HG02588 (cell line): ENCODE data around the gene JAK1.

Experiments
- ATAC-seq: cut with Tn5 transposase; IDR thresholded peaks from one replicate; pipeline ENCODE4 v1.9.1; 2021; ENCODE audit warnings: mild to moderate bottlenecking, moderate library complexity; ENCODE audit not compliant: unreplicated experiment

The JAK1 gene

GRCh38 chr1:64873576-64873975 lies 92.8 kb downstream of the JAK1 start:
- no peak for ATAC-seq

GRCh38 chr1:64872067-64872466 lies 94.3 kb downstream of the JAK1 start:
- ATAC-seq, result no peak

GRCh38 chr1:64871256-64871655 lies 95.1 kb downstream of the JAK1 start:
- no peak for ATAC-seq

GRCh38 chr1:64867266-64867665 lies 99.1 kb downstream of the JAK1 start:
- ATAC-seq, result no peak

- ATAC-seq, result no peak
Measured at GRCh38 chr1:64866689-64867088, 99.7 kb downstream of the JAK1 start.

- no peak for ATAC-seq
Measured at GRCh38 chr1:64865105-64865757, 101.1 kb downstream of the JAK1 start.

- peak; percentile 100 for ATAC-seq
Measured at GRCh38 chr1:64864018-64864940, 102.1 kb downstream of the JAK1 start.

GRCh38 chr1:64861611-64862010 lies 104.7 kb downstream of the JAK1 start:
- ATAC-seq, result no peak

GRCh38 chr1:64857347-64857746 lies 109.0 kb downstream of the JAK1 start:
- no peak for ATAC-seq

GRCh38 chr1:64856553-64856952 lies 109.8 kb downstream of the JAK1 start:
- ATAC-seq, result no peak

- no peak for ATAC-seq
Measured at GRCh38 chr1:64855557-64855956, 110.8 kb downstream of the JAK1 start.

- ATAC-seq, result no peak
Measured at GRCh38 chr1:64854674-64855073, 111.7 kb downstream of the JAK1 start.

GRCh38 chr1:64851664-64852063 lies 114.7 kb downstream of the JAK1 start:
- ATAC-seq, result no peak

- no peak for ATAC-seq
Measured at GRCh38 chr1:64850846-64851245, 115.5 kb downstream of the JAK1 start.

GRCh38 chr1:64849942-64850341 lies 116.4 kb downstream of the JAK1 start:
- ATAC-seq, result no peak

- ATAC-seq, result no peak
Measured at GRCh38 chr1:64848803-64849202, 117.5 kb downstream of the JAK1 start.

GRCh38 chr1:64848136-64848535 lies 118.2 kb downstream of the JAK1 start:
- ATAC-seq, result no peak

- no peak for ATAC-seq
Measured at GRCh38 chr1:64847666-64848065, 118.7 kb downstream of the JAK1 start.

- ATAC-seq, result no peak
Measured at GRCh38 chr1:64846573-64847430, 119.5 kb downstream of the JAK1 start.

GRCh38 chr1:64845831-64846425 lies 120.4 kb downstream of the JAK1 start:
- ATAC-seq, result no peak

- ATAC-seq, result no peak
Measured at GRCh38 chr1:64844609-64845008, 121.7 kb downstream of the JAK1 start.
